Liver (tissue), 9 donors: ENCODE results near the gene UGT1A4. TPM values are rescaled to one million over a fixed set of nuclear protein-coding genes. Genes with fewer than 3 reads are reported as not detected.

Experiments
- DNase-seq: peaks from one replicate; pipeline ENCODE4 v3.0.0-alpha.2; 2017; ENCODE audit warnings: low spot score
- H3K27ac ChIP-seq, 2 donors: one replicate each; pipeline ENCODE4 v1.7.0; 2013; ENCODE audit warnings: inconsistent platforms in 2 of 2, low read length in 2 of 2, control low read depth in 1 of 2, low read depth in 1 of 2, mild to moderate bottlenecking in 1 of 2
- H3K27me3 ChIP-seq, 4 donors: one replicate each; pipeline versions ENCODE4 v1.6.1 to v1.7.0; 2013; ENCODE audit warnings: low read length in 3 of 4, inconsistent platforms in 1 of 4, mild to moderate bottlenecking in 1 of 4, moderate library complexity in 1 of 4; ENCODE audit not compliant: control insufficient read depth in 4 of 4, insufficient read depth in 4 of 4
- H3K36me3 ChIP-seq, 4 donors: one replicate each; pipeline versions ENCODE4 v1.6.1 to v1.7.0; 2013; ENCODE audit warnings: low read length in 3 of 4, mild to moderate bottlenecking in 3 of 4, low read depth in 1 of 4, moderate library complexity in 1 of 4; ENCODE audit not compliant: control insufficient read depth in 4 of 4, insufficient read depth in 3 of 4
- H3K4me1 ChIP-seq, 4 donors: one replicate each; pipeline versions ENCODE4 v1.6.1 to v1.7.0; 2013; ENCODE audit warnings: low read length in 3 of 4, mild to moderate bottlenecking in 3 of 4, moderate library complexity in 1 of 4; ENCODE audit not compliant: control insufficient read depth in 4 of 4, insufficient read depth in 4 of 4
- H3K4me3 ChIP-seq, 3 donors: one replicate each; pipeline versions ENCODE4 v1.6.1 to v1.7.0; 2013; ENCODE audit warnings: low read length in 3 of 3, control low read depth in 1 of 3, low read depth in 1 of 3, mild to moderate bottlenecking in 1 of 3
- H3K9ac ChIP-seq, 2 donors: one replicate each; pipeline ENCODE4 v1.7.0; 2013; ENCODE audit warnings: low read length in 2 of 2, mild to moderate bottlenecking in 2 of 2, moderate library complexity in 2 of 2, control low read depth in 1 of 2, low read depth in 1 of 2
- H3K9me3 ChIP-seq, 4 donors: one replicate each; pipeline versions ENCODE4 v1.6.1 to v1.7.0; 2013; ENCODE audit warnings: low read length in 3 of 4; ENCODE audit not compliant: control insufficient read depth in 4 of 4
- ATF3 ChIP-seq: IDR thresholded peaks from 2 replicates; pipeline ENCODE4 v1.6.1; 2016; ENCODE audit warnings: antibody characterized with exemption
- EGR1 ChIP-seq, 2 donors: IDR thresholded peaks; 2 replicates each; pipeline ENCODE4 v1.6.1; 2016 to 2018; ENCODE audit warnings: antibody characterized with exemption in 2 of 2, low read depth in 2 of 2
- FOXA1 ChIP-seq: IDR thresholded peaks from 2 replicates; pipeline ENCODE4 v1.6.1; 2016; ENCODE audit warnings: antibody characterized with exemption
- FOXA2 ChIP-seq: IDR thresholded peaks from 2 replicates; pipeline ENCODE4 v1.6.1; 2016; ENCODE audit warnings: antibody characterized with exemption
- GABPA ChIP-seq, 2 donors: IDR thresholded peaks in 1 of 2; conservative IDR thresholded peaks in 1 of 2; 2 replicates each; pipeline ENCODE4 v1.6.1; 2016; ENCODE audit warnings: antibody characterized with exemption in 2 of 2, mild to moderate bottlenecking in 1 of 2, moderate library complexity in 1 of 2
- HNF4A ChIP-seq, 2 donors: conservative IDR thresholded peaks; 2 replicates each; pipeline ENCODE4 v1.6.1; 2016; ENCODE audit warnings: antibody characterized with exemption in 2 of 2, mild to moderate bottlenecking in 2 of 2
- HNF4G ChIP-seq: IDR thresholded peaks from 2 replicates; pipeline ENCODE4 v1.6.1; 2016; ENCODE audit warnings: antibody characterized with exemption
- JUND ChIP-seq, 2 donors: IDR thresholded peaks; 2 replicates each; pipeline ENCODE4 v1.6.1; 2016; ENCODE audit warnings: antibody characterized with exemption in 2 of 2
- MAX ChIP-seq: IDR thresholded peaks from 2 replicates; pipeline ENCODE4 v1.6.1; 2016; ENCODE audit warnings: antibody characterized with exemption
- NR2F2 ChIP-seq: IDR thresholded peaks from 2 replicates; pipeline ENCODE4 v1.6.1; 2016; ENCODE audit warnings: antibody characterized with exemption
- RAD21 ChIP-seq, 2 donors: IDR thresholded peaks; 2 replicates each; pipeline ENCODE4 v1.6.1; 2016; ENCODE audit warnings: antibody characterized with exemption in 2 of 2, mild to moderate bottlenecking in 2 of 2
- RXRA ChIP-seq, 2 donors: IDR thresholded peaks; 2 replicates each; pipeline ENCODE4 v1.6.1; 2017 to 2018; ENCODE audit warnings: antibody characterized with exemption in 2 of 2, mild to moderate bottlenecking in 1 of 2
- SP1 ChIP-seq: IDR thresholded peaks from 2 replicates; pipeline ENCODE4 v1.6.1; 2018; ENCODE audit warnings: antibody characterized with exemption, mild to moderate bottlenecking
- TAF1 ChIP-seq: conservative IDR thresholded peaks from 2 replicates; pipeline ENCODE4 v1.6.1; 2016; ENCODE audit warnings: antibody characterized with exemption, mild to moderate bottlenecking
- YY1 ChIP-seq: IDR thresholded peaks from 2 replicates; pipeline ENCODE4 v1.6.1; 2016; ENCODE audit warnings: antibody characterized with exemption, mild to moderate bottlenecking
- WGBS: extraction: QIAGEN DNeasy Blood & Tissue Kit; methylation state at CpG from one replicate; pipeline ENCODE4 v1.1.7; 2013; 5-methylcytosine and 5-hydroxymethylcytosine counted together
- polyA plus RNA-seq, 2 donors: library from polyadenylated mRNA; stranded (reverse) in 1 of 2; unstranded in 1 of 2; fragments of 200-250 nt in 1 of 2; fragments of >200 nt in 1 of 2; fragmentation: Nextera tagmentation in 1 of 2; extraction: Ambion mirVana in 1 of 2; gene quantifications; one replicate each; pipeline versions ENCODE4 v1.2.1 to v1.2.3, GENCODE V29; 2013 to 2015
- total RNA-seq, 2 donors: library from RNA; depleted of rRNA; stranded (reverse); fragments of >200 nt; gene quantifications; one replicate each; pipeline ENCODE4 v1.2.3, GENCODE V29; 2014
- TF ChIP-seq, protein P1 (sequence below): fragments of 150-350 bp; IDR thresholded peaks from 2 replicates; pipeline ENCODE4 v1.5.1; 2017; ENCODE audit warnings: improper control_type of control experiment, low read depth, low read length; ENCODE audit not compliant: missing input control
- TF ChIP-seq, protein P2 (sequence below): IDR thresholded peaks from 2 replicates; pipeline ENCODE4 v1.6.1; 2016; ENCODE audit warnings: antibody characterized with exemption, mild to moderate bottlenecking
- TF ChIP-seq, protein P3 (sequence below): IDR thresholded peaks from 2 replicates; pipeline ENCODE4 v1.6.1; 2016; ENCODE audit warnings: antibody characterized with exemption
- donor health status: healthy.
- donor health status: healthy.
- donor health status: healthy.
- donor health status: healthy.
- donor health status: healthy.

UGT1A4 gene
- total and polyA plus RNA-seq, 4 donors, result 103 to 446 (median 136) TPM; not detected in 1

DNA sequence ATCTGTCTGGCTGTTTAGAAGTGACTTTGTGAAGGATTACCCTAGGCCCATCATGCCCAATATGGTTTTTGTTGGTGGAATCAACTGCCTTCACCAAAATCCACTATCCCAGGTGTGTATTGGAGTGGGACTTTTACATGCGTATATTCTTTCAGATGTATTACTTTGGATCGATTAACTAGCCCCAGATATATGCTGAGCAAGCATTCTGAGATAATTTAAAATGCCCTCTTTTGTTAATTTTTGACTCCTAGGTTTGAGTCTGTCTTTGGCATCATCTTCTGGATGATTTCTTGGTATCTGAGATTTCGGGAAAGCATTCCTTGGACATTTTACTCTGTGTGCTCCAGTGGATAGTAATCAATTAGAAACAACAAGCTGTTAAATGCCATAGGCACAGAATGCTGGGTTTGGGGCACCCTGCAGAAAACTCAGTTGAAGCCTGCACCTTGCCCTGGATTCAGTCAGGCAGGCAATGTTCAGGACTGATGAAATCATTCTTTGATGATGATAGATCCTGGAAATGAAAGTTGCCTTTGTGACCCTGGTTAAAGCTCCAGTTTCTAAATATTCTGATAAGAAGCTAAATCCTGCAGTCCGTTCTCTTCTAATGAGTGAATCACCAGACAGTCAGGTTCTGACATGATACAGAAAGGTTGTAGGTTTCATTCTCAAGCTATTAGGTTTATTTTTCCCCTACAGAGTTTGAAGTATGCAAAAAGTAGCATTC is 42.7 kb downstream of the UGT1A4 start:
- peak overlapping the region; percentile 85 to 94 for H3K27ac ChIP-seq
- H3K4me3 ChIP-seq, result peak overlapping the region; percentile 46 to 86 (median 73)
- WGBS, result 38% methylated on average over 4 of the region's 4 CpGs

More for the DNA sequence above, 42.7 kb downstream of the UGT1A4 start:
- Histone ChIP-seq H3K9ac (peak overlapping the region; percentile 34 to 99), H3K36me3 (no peaks in the 10 kb centered on the region), H3K9me3 (no peaks in the 10 kb centered on the region), H3K27me3 (no peaks in the 10 kb centered on the region), H3K4me1 (peaks cover 7 to 58% (median 27%) of the 10 kb centered on the region in 4 donors)
- TF ChIP-seq NR2F2, result peak; percentile 9
- TF ChIP-seq, protein P1, sequence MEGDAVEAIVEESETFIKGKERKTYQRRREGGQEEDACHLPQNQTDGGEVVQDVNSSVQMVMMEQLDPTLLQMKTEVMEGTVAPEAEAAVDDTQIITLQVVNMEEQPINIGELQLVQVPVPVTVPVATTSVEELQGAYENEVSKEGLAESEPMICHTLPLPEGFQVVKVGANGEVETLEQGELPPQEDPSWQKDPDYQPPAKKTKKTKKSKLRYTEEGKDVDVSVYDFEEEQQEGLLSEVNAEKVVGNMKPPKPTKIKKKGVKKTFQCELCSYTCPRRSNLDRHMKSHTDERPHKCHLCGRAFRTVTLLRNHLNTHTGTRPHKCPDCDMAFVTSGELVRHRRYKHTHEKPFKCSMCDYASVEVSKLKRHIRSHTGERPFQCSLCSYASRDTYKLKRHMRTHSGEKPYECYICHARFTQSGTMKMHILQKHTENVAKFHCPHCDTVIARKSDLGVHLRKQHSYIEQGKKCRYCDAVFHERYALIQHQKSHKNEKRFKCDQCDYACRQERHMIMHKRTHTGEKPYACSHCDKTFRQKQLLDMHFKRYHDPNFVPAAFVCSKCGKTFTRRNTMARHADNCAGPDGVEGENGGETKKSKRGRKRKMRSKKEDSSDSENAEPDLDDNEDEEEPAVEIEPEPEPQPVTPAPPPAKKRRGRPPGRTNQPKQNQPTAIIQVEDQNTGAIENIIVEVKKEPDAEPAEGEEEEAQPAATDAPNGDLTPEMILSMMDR, result no peak
- peak; percentile 43 for TF ChIP-seq FOXA1
- TF ChIP-seq, protein P2, sequence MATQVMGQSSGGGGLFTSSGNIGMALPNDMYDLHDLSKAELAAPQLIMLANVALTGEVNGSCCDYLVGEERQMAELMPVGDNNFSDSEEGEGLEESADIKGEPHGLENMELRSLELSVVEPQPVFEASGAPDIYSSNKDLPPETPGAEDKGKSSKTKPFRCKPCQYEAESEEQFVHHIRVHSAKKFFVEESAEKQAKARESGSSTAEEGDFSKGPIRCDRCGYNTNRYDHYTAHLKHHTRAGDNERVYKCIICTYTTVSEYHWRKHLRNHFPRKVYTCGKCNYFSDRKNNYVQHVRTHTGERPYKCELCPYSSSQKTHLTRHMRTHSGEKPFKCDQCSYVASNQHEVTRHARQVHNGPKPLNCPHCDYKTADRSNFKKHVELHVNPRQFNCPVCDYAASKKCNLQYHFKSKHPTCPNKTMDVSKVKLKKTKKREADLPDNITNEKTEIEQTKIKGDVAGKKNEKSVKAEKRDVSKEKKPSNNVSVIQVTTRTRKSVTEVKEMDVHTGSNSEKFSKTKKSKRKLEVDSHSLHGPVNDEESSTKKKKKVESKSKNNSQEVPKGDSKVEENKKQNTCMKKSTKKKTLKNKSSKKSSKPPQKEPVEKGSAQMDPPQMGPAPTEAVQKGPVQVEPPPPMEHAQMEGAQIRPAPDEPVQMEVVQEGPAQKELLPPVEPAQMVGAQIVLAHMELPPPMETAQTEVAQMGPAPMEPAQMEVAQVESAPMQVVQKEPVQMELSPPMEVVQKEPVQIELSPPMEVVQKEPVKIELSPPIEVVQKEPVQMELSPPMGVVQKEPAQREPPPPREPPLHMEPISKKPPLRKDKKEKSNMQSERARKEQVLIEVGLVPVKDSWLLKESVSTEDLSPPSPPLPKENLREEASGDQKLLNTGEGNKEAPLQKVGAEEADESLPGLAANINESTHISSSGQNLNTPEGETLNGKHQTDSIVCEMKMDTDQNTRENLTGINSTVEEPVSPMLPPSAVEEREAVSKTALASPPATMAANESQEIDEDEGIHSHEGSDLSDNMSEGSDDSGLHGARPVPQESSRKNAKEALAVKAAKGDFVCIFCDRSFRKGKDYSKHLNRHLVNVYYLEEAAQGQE, result peak; percentile 47
- no peak for TF ChIP-seq YY1
- TF ChIP-seq RXRA (IDR thresholded peaks at IDR 0.05), result peak; percentile 95
- TF ChIP-seq JUND (IDR thresholded peaks at IDR 0.05), result peak; percentile 78 to 80
- TF ChIP-seq ATF3, result peak; percentile 88
- TF ChIP-seq TAF1, result peak; percentile 96
- TF ChIP-seq GABPA (IDR thresholded peaks at IDR 0.05 in 1 of 2, conservative IDR thresholded peaks at IDR 0.05 in 1 of 2), result no peak
- TF ChIP-seq MAX, result no peak
- peak in 1 of 2 donors; percentile 37 for TF ChIP-seq EGR1 (IDR thresholded peaks at IDR 0.05; ENCODE audit: low read depth in 2 of 2)
- peak; percentile 18 for TF ChIP-seq FOXA2
- TF ChIP-seq RAD21 (IDR thresholded peaks at IDR 0.05), result peak; percentile 25 to 42
- TF ChIP-seq, protein P3, sequence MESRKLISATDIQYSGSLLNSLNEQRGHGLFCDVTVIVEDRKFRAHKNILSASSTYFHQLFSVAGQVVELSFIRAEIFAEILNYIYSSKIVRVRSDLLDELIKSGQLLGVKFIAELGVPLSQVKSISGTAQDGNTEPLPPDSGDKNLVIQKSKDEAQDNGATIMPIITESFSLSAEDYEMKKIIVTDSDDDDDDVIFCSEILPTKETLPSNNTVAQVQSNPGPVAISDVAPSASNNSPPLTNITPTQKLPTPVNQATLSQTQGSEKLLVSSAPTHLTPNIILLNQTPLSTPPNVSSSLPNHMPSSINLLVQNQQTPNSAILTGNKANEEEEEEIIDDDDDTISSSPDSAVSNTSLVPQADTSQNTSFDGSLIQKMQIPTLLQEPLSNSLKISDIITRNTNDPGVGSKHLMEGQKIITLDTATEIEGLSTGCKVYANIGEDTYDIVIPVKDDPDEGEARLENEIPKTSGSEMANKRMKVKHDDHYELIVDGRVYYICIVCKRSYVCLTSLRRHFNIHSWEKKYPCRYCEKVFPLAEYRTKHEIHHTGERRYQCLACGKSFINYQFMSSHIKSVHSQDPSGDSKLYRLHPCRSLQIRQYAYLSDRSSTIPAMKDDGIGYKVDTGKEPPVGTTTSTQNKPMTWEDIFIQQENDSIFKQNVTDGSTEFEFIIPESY, result peak; percentile 23
- peak; percentile 51 for TF ChIP-seq HNF4G
- TF ChIP-seq HNF4A (conservative IDR thresholded peaks at IDR 0.05), result peak; percentile 90 to 96
- peak; percentile 96 for TF ChIP-seq SP1
- DNase-seq, result no peak
